ENCODE results near the gene TWIST1. TPM values are rescaled to one million over a fixed set of nuclear protein-coding genes. Genes with fewer than 3 reads are reported as not detected.

Gene TWIST1
- not detected for total RNA-seq
- 0.04 TPM for polyA plus RNA-seq (2013, experiment 1 of 2)
- polyA plus RNA-seq (2013, experiment 2 of 2): 0.24 TPM
- 0 to 3.0 (median 0.16) reads per million in 172 experiments for total RNA-seq

DNA sequence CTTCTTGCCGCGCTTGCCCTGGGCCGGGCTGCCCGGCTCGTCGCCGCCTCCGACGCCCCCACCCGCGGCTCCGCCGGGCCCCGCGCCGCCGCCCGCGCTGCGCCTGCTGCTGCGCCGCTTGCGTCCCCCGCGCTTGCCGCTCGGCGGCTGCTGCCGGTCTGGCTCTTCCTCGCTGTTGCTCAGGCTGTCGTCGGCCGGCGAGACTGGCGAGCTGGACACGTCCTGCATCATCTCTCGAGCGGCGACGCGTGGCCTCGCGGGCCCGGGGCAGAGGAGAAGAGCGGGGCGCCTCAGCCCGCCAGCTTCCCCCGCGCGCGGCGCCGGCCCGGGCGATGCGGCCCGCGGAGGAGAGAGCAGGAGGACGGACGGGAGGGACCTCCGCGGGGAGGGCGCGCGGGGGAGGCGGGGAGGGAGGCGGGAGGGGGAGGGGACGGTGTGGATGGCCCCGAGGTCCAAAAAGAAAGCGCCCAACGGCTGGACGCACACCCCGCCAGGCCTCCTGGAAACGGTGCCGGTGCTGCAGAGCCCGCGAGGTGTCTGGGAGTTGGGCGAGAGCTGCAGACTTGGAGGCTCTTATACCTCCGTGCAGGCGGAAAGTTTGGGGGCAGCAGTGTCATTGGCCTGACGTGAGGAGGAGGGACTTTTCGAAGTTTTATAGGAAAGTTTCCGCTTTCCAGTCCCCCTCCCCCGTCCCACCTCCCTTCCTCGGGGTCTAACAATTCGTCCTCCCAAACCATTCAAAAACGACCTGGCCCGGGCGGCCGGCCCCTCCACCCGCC lies at the start of gene TWIST1:
Gene TWIST1, minus strand, starts transcription at position 546 of the 779 bp plus-strand sequence. Its CDS starts 315 bp downstream, at position 231.
- Mint-ChIP-seq H3K4me3 (no peak within 1 kb of the TSS), H3K27ac (no peak within 1 kb of the TSS), H3K27me3 (peaks cover 65% of the 10 kb centered on the region), H3K36me3 (ENCODE audit: low read depth) (no peaks in the 10 kb centered on the region), H3K4me1 (ENCODE audit: low read depth) (no peaks in the 10 kb centered on the region), H3K9me3 (no peaks in the 10 kb centered on the region)
- H3K4me1 ChIP-seq (ENCODE audit: insufficient read depth, low read length): peaks cover 9% of the 10 kb centered on the region
- TF ChIP-seq, protein P1, sequence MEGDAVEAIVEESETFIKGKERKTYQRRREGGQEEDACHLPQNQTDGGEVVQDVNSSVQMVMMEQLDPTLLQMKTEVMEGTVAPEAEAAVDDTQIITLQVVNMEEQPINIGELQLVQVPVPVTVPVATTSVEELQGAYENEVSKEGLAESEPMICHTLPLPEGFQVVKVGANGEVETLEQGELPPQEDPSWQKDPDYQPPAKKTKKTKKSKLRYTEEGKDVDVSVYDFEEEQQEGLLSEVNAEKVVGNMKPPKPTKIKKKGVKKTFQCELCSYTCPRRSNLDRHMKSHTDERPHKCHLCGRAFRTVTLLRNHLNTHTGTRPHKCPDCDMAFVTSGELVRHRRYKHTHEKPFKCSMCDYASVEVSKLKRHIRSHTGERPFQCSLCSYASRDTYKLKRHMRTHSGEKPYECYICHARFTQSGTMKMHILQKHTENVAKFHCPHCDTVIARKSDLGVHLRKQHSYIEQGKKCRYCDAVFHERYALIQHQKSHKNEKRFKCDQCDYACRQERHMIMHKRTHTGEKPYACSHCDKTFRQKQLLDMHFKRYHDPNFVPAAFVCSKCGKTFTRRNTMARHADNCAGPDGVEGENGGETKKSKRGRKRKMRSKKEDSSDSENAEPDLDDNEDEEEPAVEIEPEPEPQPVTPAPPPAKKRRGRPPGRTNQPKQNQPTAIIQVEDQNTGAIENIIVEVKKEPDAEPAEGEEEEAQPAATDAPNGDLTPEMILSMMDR (IDR thresholded peaks at IDR 0.05): no peak
- POLR2A ChIA-PET: no interaction called here
- H3K27me3 ChIP-seq (ENCODE audit: control insufficient read depth in 1 of 2, insufficient read depth in 2 of 2, low read length in 2 of 2): peaks cover 41 to 83% of the 10 kb centered on the region in 2 experiments
- intact Hi-C loops (cut with DNase I, micrococcal nuclease): no loop called here
- peaks cover 0 to 30% of the 10 kb centered on the region in 2 experiments for H3K9me3 ChIP-seq (ENCODE audit: control insufficient read depth in 1 of 2, insufficient read depth in 1 of 2, low read length in 2 of 2)
- DNase-seq (peak in 1 of 14 experiments; percentile 4), ATAC-seq (ENCODE audit: poor library complexity) (no peak)
- H3K27ac ChIP-seq (ENCODE audit: low read depth in 1 of 2, low read length in 2 of 2): no peak within 1 kb of the TSS
- CTCF ChIA-PET: no interaction called here
- no peaks in the 10 kb centered on the region for H3K36me3 ChIP-seq (ENCODE audit: insufficient read depth, low read length)
- H3K4me3 ChIP-seq (ENCODE audit: low read length): no peak within 1 kb of the TSS

DNA sequence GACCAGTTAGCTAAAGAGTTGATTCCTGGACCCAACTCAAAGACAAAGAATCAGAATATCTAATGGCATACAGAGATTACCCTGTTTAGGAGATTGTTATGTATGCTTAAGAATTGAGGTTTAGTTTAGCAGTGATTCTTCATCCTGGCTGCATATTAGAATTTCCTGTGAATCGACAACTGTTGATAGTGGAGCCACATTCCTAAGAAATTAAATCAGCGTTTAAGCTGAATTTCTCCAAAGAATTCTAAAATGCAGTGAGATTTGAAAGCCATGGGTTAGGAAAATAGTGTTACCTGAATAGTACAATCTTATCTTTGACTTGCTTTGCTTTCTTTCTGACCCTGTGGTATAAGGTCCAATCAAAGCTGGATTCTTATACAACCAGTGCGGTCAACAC lies 44.2 kb upstream of the TWIST1 start:
- POLR2A ChIA-PET: no interaction called here
- no peak for ATAC-seq (ENCODE audit: poor library complexity)
- no peaks in the 10 kb centered on the region for H3K36me3 ChIP-seq (ENCODE audit: insufficient read depth, low read length)
- H3K4me1 ChIP-seq (ENCODE audit: insufficient read depth, low read length): no peaks in the 10 kb centered on the region
- H3K27ac ChIP-seq (ENCODE audit: low read depth in 1 of 2, low read length in 2 of 2): no peak overlapping the region
- intact Hi-C loops (cut with DNase I, micrococcal nuclease): no loop called here
- H3K27me3 Mint-ChIP-seq: no peaks in the 10 kb centered on the region
- TF ChIP-seq, protein P1 (IDR thresholded peaks at IDR 0.05): no peak
- H3K36me3 Mint-ChIP-seq (ENCODE audit: low read depth): no peaks in the 10 kb centered on the region
- H3K4me3 Mint-ChIP-seq: no peak overlapping the region
- H3K4me3 ChIP-seq (ENCODE audit: low read length): no peak overlapping the region
- no peak for DNase-seq
- no peaks in the 10 kb centered on the region for H3K4me1 Mint-ChIP-seq (ENCODE audit: low read depth)
- H3K27ac Mint-ChIP-seq: no peak overlapping the region
- H3K9me3 ChIP-seq (ENCODE audit: control insufficient read depth in 1 of 2, insufficient read depth in 1 of 2, low read length in 2 of 2): no peaks in the 10 kb centered on the region
- no peaks in the 10 kb centered on the region for H3K27me3 ChIP-seq (ENCODE audit: control insufficient read depth in 1 of 2, insufficient read depth in 2 of 2, low read length in 2 of 2)
- CTCF ChIA-PET: no interaction called here
- peaks cover 2% of the 10 kb centered on the region for H3K9me3 Mint-ChIP-seq

DNA sequence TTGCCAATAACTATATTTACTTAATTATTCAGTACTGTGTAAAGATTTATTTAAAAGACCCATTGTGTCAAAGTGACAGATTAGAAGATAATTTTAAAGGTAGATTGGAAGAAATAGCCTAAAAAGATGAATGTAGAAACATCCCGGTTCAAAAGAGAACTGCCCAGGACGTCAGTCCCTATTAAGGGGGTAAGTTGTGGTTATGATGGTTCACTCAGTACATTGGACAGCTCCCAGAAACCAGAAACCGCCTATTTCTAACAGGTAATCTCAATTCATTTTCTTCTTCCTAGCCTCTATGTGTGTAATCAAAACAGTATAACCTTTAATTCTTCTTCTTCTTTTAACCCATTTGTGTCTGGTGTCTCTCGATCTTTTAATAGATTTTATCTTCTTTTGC lies 29.3 kb upstream of the TWIST1 start:
- no peak overlapping the region for H3K4me3 Mint-ChIP-seq
- DNase-seq (no peak), ATAC-seq (ENCODE audit: poor library complexity) (no peak)
- no peaks in the 10 kb centered on the region for H3K4me1 Mint-ChIP-seq (ENCODE audit: low read depth)
- CTCF ChIA-PET: no interaction called here
- TF ChIP-seq, protein P1 (IDR thresholded peaks at IDR 0.05): no peak
- H3K27me3 Mint-ChIP-seq: peaks cover 48% of the 10 kb centered on the region
- H3K27ac Mint-ChIP-seq: no peak overlapping the region
- no peaks in the 10 kb centered on the region for H3K36me3 Mint-ChIP-seq (ENCODE audit: low read depth)
- no peaks in the 10 kb centered on the region for H3K4me1 ChIP-seq (ENCODE audit: insufficient read depth, low read length)
- no peaks in the 10 kb centered on the region for H3K36me3 ChIP-seq (ENCODE audit: insufficient read depth, low read length)
- POLR2A ChIA-PET: no interaction called here
- H3K27ac ChIP-seq (ENCODE audit: low read depth in 1 of 2, low read length in 2 of 2): no peak overlapping the region
- H3K9me3 ChIP-seq (ENCODE audit: control insufficient read depth in 1 of 2, insufficient read depth in 1 of 2, low read length in 2 of 2): peaks cover 0 to 25% of the 10 kb centered on the region in 2 experiments
- peaks cover 27 to 36% of the 10 kb centered on the region in 2 experiments for H3K27me3 ChIP-seq (ENCODE audit: control insufficient read depth in 1 of 2, insufficient read depth in 2 of 2, low read length in 2 of 2)
- intact Hi-C loops (cut with DNase I, micrococcal nuclease): no loop called here
- no peak overlapping the region for H3K4me3 ChIP-seq (ENCODE audit: low read length)
- peaks cover 2% of the 10 kb centered on the region for H3K9me3 Mint-ChIP-seq
